SU-DHL-6 (cell line): Measurements from ENCODE around the gene ANKS6.

Experiments
- H2AFZ ChIP-seq: fragments of 200-600 bp; sonication (generic); 2 replicates; pipeline ENCODE4 v1.6.1; 2014; ENCODE audit warnings: low read depth, mild to moderate bottlenecking, moderate library complexity, mixed read lengths, antibody characterized with exemption, low read length; ENCODE audit not compliant: severe bottlenecking
- H3F3A ChIP-seq: fragments of 200-600 bp; shearing (Covaris generic); 2 replicates; pipeline ENCODE4 v1.6.0; 2016; ENCODE audit warnings: antibody characterized with exemption, mild to moderate bottlenecking; ENCODE audit not compliant: insufficient read depth
- H3K27ac ChIP-seq: fragments of 200-600 bp; sonication (generic); 2 replicates; pipeline ENCODE4 v1.5.1; 2016; ENCODE audit warnings: low read depth, mild to moderate bottlenecking, low read length, moderate library complexity, mixed read lengths
- H3K27me3 ChIP-seq: fragments of 200-600 bp; sonication (generic), shearing (Covaris generic); 2 replicates; pipeline ENCODE4 v1.6.0; 2014; ENCODE audit warnings: mild to moderate bottlenecking, low read length
- H3K36me3 ChIP-seq: fragments of 200-600 bp; sonication (generic); 2 replicates; pipeline ENCODE4 v1.6.1; 2014; ENCODE audit warnings: mild to moderate bottlenecking, low read length, mixed read lengths
- H3K4me2 ChIP-seq: fragments of 300-600, 200-600 bp; shearing (Covaris generic), sonication (generic); 2 replicates; pipeline ENCODE4 v1.6.0; 2014; ENCODE audit warnings: low read length, low read depth, mild to moderate bottlenecking; ENCODE audit not compliant: poor library complexity, severe bottlenecking
- H3K4me3 ChIP-seq: fragments of 200-600 bp; sonication (generic); 2 replicates; pipeline ENCODE4 v1.5.1; 2014; ENCODE audit warnings: antibody characterized with exemption, low read length, mild to moderate bottlenecking, mixed read lengths; ENCODE audit not compliant: insufficient read depth, poor library complexity, severe bottlenecking
- H3K79me2 ChIP-seq: fragments of 200-600 bp; sonication (generic); 2 replicates; pipeline ENCODE4 v1.6.1; 2014; ENCODE audit warnings: mild to moderate bottlenecking, low read length, moderate library complexity; ENCODE audit not compliant: insufficient read depth
- H3K9ac ChIP-seq: fragments of 200-600 bp; sonication (generic); 2 replicates; pipeline ENCODE4 v1.7.0; 2014; ENCODE audit warnings: mild to moderate bottlenecking, low read length
- H3K9me2 ChIP-seq: fragments of 200-600 bp; sonication (generic); replicated peaks from 2 replicates; pipeline ENCODE4 v1.6.1; 2014; ENCODE audit warnings: low read length; ENCODE audit not compliant: insufficient read depth
- H3K9me3 ChIP-seq: fragments of 200-600 bp; sonication (generic); 2 replicates; pipeline ENCODE4 v1.6.1; 2014; ENCODE audit warnings: low read length, mixed read lengths; ENCODE audit not compliant: insufficient read depth
- H4K20me1 ChIP-seq: fragments of 200-600 bp; sonication (generic); 2 replicates; pipeline ENCODE4 v1.6.1; 2014; ENCODE audit warnings: low read depth, mild to moderate bottlenecking, antibody characterized with exemption, low read length, moderate library complexity, mixed read lengths
- EZH2phosphoT487 ChIP-seq: fragments of 200-600 bp; sonication (generic), shearing (Covaris generic); conservative IDR thresholded peaks from 2 replicates; pipeline ENCODE4 v1.6.1; 2018; ENCODE audit warnings: mild to moderate bottlenecking, antibody characterized with exemption, low read length, moderate library complexity, mixed read lengths
- TF ChIP-seq, protein P1 (sequence below): fragments of 200-600 bp; sonication (generic); IDR thresholded peaks from one replicate; pipeline ENCODE4 v1.5.1; 2017; ENCODE audit warnings: antibody characterized with exemption, mild to moderate bottlenecking, low read length, moderate library complexity; ENCODE audit not compliant: insufficient read depth, poor library complexity, severe bottlenecking

The ANKS6 gene

DNA sequence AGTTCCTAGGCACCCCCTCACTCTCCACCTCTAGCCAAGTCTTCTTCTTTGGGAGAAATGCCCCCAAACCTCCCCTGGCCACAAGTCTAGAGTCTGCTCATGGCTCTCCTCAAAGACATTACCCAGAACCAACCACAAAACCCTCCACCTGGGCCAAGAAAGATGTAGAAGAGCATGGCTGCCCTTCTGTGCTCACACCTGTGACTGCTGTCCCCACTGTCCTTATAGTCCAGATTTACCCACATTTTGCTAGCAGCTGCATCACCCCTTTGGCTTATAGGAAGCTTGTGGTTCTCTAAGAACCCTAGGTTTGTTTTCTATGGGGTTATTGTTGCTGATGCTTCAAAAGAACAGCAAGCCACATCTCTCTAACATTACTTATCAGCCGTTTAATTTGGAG lies 81.5 kb downstream of the ANKS6 start:
- H3K27ac ChIP-seq, result no peak overlapping the region
- no peaks in the 10 kb centered on the region for H3K9me3 ChIP-seq
- H3K4me2 ChIP-seq, result no peak overlapping the region
- no peaks in the 10 kb centered on the region for H3K36me3 ChIP-seq
- no peaks in the 10 kb centered on the region for H3K27me3 ChIP-seq
- H3K9me2 ChIP-seq, result no peaks in the 10 kb centered on the region
- H3K9ac ChIP-seq, result no peak overlapping the region
- H4K20me1 ChIP-seq, result no peaks in the 10 kb centered on the region
- no peaks in the 10 kb centered on the region for H3K79me2 ChIP-seq
- no peak overlapping the region for H3K4me3 ChIP-seq
- TF ChIP-seq, protein P1, sequence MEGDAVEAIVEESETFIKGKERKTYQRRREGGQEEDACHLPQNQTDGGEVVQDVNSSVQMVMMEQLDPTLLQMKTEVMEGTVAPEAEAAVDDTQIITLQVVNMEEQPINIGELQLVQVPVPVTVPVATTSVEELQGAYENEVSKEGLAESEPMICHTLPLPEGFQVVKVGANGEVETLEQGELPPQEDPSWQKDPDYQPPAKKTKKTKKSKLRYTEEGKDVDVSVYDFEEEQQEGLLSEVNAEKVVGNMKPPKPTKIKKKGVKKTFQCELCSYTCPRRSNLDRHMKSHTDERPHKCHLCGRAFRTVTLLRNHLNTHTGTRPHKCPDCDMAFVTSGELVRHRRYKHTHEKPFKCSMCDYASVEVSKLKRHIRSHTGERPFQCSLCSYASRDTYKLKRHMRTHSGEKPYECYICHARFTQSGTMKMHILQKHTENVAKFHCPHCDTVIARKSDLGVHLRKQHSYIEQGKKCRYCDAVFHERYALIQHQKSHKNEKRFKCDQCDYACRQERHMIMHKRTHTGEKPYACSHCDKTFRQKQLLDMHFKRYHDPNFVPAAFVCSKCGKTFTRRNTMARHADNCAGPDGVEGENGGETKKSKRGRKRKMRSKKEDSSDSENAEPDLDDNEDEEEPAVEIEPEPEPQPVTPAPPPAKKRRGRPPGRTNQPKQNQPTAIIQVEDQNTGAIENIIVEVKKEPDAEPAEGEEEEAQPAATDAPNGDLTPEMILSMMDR, result no peak
- no peak for TF ChIP-seq EZH2phosphoT487
- no peak overlapping the region for H2AFZ ChIP-seq
- no peaks in the 10 kb centered on the region for H3F3A ChIP-seq

DNA sequence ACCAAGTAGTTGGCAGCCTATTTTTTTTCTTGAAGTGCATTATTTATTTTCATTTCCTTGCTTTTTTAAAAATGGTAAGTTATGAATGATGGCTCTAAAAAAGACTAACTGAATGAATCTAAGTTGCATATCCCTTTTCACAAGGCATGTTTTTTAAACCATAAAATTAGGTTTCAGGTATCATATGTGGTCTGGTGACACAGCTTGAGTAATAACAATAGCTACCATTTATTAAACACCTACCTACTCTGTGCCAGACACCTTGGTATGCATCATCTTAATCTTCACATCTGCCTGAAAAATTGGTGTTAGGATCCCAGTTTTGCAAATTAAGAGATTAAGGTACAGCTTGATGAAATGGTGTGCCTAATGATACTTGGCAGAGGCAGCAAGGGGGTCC lies 83.4 kb downstream of the ANKS6 start:
- H3K4me3 ChIP-seq, result no peak overlapping the region
- no peaks in the 10 kb centered on the region for H4K20me1 ChIP-seq
- H3K9ac ChIP-seq, result no peak overlapping the region
- no peaks in the 10 kb centered on the region for H3K9me3 ChIP-seq
- no peak overlapping the region for H2AFZ ChIP-seq
- TF ChIP-seq EZH2phosphoT487, result no peak
- TF ChIP-seq, protein P1, result no peak
- no peaks in the 10 kb centered on the region for H3K9me2 ChIP-seq
- H3F3A ChIP-seq, result no peaks in the 10 kb centered on the region
- no peaks in the 10 kb centered on the region for H3K79me2 ChIP-seq
- H3K27me3 ChIP-seq, result no peaks in the 10 kb centered on the region
- H3K27ac ChIP-seq, result no peak overlapping the region
- H3K36me3 ChIP-seq, result no peaks in the 10 kb centered on the region
- H3K4me2 ChIP-seq, result no peak overlapping the region

DNA sequence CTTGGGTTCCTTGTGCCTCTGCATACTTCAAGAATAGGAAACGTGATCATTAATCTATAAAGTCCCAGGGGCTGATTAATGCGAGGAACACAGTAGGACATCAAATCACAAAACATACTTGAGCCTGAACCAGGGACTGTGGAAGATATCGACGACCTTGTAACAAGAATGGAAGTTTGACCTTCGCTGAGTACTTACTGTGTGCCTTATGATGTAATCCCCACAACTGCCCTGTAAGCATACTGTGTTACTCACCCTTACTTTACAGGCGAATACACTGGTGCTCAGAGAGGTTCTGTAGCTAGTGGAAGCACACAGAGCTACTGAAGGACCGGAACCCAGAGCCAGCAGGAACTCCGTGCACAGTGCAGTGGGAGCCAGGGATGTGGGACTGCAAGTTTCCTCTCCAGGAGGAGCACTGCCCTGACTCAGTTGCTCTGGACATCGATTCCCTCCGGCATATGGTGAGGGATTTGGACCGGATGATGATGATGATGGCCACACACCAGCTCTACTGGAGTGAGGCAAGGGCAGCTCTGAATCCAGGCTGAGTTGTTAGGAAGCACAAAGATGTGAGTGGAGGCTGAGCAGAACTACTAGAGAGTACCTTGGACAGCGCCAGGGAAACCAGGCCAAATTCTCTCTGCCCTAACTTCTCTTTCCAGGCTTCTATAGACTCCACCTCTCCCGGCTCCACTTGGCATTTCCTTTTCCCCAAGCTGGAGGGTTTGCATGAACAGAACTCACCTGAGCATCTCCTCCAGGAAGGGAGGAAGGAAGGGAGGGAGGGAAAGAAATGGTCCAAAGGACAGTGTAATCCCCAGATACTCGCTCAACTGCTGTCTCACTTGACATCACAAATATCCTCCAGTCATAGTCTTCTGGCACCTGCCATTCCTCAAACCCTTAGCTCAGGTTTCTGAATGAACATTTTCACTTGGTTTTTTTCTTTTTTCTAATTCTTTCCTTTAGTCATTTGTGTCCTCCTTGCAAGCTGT lies 86.1 kb downstream of the ANKS6 start:
- Histone ChIP-seq H3K4me3 (no peak overlapping the region), H3K27me3 (no peaks in the 10 kb centered on the region), H3K9ac (no peak overlapping the region)

More for the DNA sequence above, 86.1 kb downstream of the ANKS6 start:
- Histone ChIP-seq H3K4me2 (no peak overlapping the region), H3K79me2 (no peaks in the 10 kb centered on the region), H3K9me2 (no peaks in the 10 kb centered on the region), H3K27ac (no peak overlapping the region), H2AFZ (no peak overlapping the region), H3K36me3 (no peaks in the 10 kb centered on the region), H3K9me3 (no peaks in the 10 kb centered on the region), H4K20me1 (no peaks in the 10 kb centered on the region), H3F3A (no peaks in the 10 kb centered on the region)
- TF ChIP-seq, protein P1, result no peak
- TF ChIP-seq EZH2phosphoT487, result no peak
